Measurements from ENCODE around the gene PLCZ1. TPM values are rescaled to one million over a fixed set of nuclear protein-coding genes. Genes with fewer than 3 reads are reported as not detected.

PLCZ1 gene
- total and polyA plus RNA-seq, 8 donors: not detected

GRCh38 chr12:18750085-18750484 is 12.3 kb upstream of the PLCZ1 start:
- WGBS, 2 donors: 78 to 100% methylated on average over 1 of the region's 1 CpG
- TF ChIP-seq, protein P1, sequence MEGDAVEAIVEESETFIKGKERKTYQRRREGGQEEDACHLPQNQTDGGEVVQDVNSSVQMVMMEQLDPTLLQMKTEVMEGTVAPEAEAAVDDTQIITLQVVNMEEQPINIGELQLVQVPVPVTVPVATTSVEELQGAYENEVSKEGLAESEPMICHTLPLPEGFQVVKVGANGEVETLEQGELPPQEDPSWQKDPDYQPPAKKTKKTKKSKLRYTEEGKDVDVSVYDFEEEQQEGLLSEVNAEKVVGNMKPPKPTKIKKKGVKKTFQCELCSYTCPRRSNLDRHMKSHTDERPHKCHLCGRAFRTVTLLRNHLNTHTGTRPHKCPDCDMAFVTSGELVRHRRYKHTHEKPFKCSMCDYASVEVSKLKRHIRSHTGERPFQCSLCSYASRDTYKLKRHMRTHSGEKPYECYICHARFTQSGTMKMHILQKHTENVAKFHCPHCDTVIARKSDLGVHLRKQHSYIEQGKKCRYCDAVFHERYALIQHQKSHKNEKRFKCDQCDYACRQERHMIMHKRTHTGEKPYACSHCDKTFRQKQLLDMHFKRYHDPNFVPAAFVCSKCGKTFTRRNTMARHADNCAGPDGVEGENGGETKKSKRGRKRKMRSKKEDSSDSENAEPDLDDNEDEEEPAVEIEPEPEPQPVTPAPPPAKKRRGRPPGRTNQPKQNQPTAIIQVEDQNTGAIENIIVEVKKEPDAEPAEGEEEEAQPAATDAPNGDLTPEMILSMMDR (IDR thresholded peaks at IDR 0.05): no peak
- H3K27me3 ChIP-seq: no peaks in the 10 kb centered on the region
- FAIRE-seq (no peak), ATAC-seq (no peak), DNase-seq (no peak)
- no peaks in the 10 kb centered on the region for H3K9me3 ChIP-seq
- H3K4me3 ChIP-seq: no peak overlapping the region
- no peak overlapping the region for H3K27ac ChIP-seq
- H3K36me3 ChIP-seq: no peaks in the 10 kb centered on the region
- intact Hi-C loops (cut with DNase I): no loop called here
- no peaks in the 10 kb centered on the region for H3K4me1 ChIP-seq

- FAIRE-seq (no peak), DNase-seq (no peak), ATAC-seq (no peak)
- intact Hi-C loops (cut with DNase I): no loop called here
- no peak overlapping the region for H3K27ac ChIP-seq
- H3K4me3 ChIP-seq: no peak overlapping the region
- TF ChIP-seq, protein P1 (IDR thresholded peaks at IDR 0.05): no peak
- no peaks in the 10 kb centered on the region for H3K9me3 ChIP-seq
- no peaks in the 10 kb centered on the region for H3K36me3 ChIP-seq
- H3K4me1 ChIP-seq: no peaks in the 10 kb centered on the region
- H3K27me3 ChIP-seq: no peaks in the 10 kb centered on the region
- 64 to 75% methylated on average over 4 of the region's 4 CpGs for WGBS, 2 donors
These were observed 11.7 kb upstream of the PLCZ1 start for GRCh38 chr12:18749386-18749957.

GRCh38 chr12:18747895-18748294 is 10.1 kb upstream of the PLCZ1 start:
- TF ChIP-seq, protein P1 (IDR thresholded peaks at IDR 0.05): no peak
- intact Hi-C loops (cut with DNase I): no loop called here
- no peaks in the 10 kb centered on the region for H3K27me3 ChIP-seq
- no peak for FAIRE-seq
- no peaks in the 10 kb centered on the region for H3K9me3 ChIP-seq
- no peaks in the 10 kb centered on the region for H3K4me1 ChIP-seq
- 55 to 60% methylated on average over 1 of the region's 1 CpG for WGBS, 2 donors
- no peak for DNase-seq
- H3K36me3 ChIP-seq: no peaks in the 10 kb centered on the region
- no peak overlapping the region for H3K27ac ChIP-seq
- ATAC-seq: peak in 3 of 4 donors; percentile 27 to 66 (median 44)
- no peak overlapping the region for H3K4me3 ChIP-seq

DNA sequence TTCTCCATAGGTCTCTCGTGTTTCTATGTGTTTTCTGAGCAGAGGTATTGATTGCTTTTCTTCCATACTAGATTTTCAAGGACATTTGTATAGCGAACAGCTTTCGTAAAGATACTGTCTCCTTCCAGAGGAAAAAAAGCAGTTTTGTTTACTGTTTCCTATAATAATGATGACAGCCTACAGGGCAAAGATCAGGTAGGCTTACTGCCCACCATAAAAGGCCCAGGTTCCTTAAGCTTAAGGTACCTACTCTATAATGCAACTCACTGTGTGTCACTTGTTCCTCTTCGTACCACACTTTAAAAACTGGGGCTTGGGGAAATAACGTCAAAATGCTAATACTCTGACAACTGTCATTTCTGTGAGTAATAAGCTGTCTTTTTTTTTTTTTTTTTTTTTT is 6.7 kb downstream of the PLCZ1 start:
- no peak overlapping the region for H3K4me3 ChIP-seq
- no peaks in the 10 kb centered on the region for H3K36me3 ChIP-seq
- no peak overlapping the region for H3K27ac ChIP-seq
- no peak for FAIRE-seq
- no peaks in the 10 kb centered on the region for H3K27me3 ChIP-seq
- peaks cover 0 to 3% (median 0%) of the 10 kb centered on the region in 4 donors for H3K9me3 ChIP-seq
- TF ChIP-seq, protein P1 (IDR thresholded peaks at IDR 0.05): no peak
- no peaks in the 10 kb centered on the region for H3K4me1 ChIP-seq
- 42 to 44% methylated on average over 5 of the region's 5 CpGs for WGBS, 2 donors
- DNase-seq: no peak
- no peak for ATAC-seq
- intact Hi-C loops (cut with DNase I): no loop called here

- FAIRE-seq (no peak), DNase-seq (no peak), ATAC-seq (no peak)
- no peaks in the 10 kb centered on the region for H3K27me3 ChIP-seq
- H3K4me3 ChIP-seq: no peak overlapping the region
- intact Hi-C loops (cut with DNase I): no loop called here
- TF ChIP-seq, protein P1 (IDR thresholded peaks at IDR 0.05): no peak
- H3K9me3 ChIP-seq: peaks cover 0 to 4% (median 0%) of the 10 kb centered on the region in 4 donors
- WGBS, 2 donors: 73 to 80% methylated on average over 2 of the region's 2 CpGs
- no peak overlapping the region for H3K27ac ChIP-seq
- no peaks in the 10 kb centered on the region for H3K36me3 ChIP-seq
- no peaks in the 10 kb centered on the region for H3K4me1 ChIP-seq
These were observed 14.1 kb downstream of the PLCZ1 start for GRCh38 chr12:18723752-18724151.

All from pancreas (tissue), 10 donors.